ENCODE measurements around the gene SDHAF2. TPM values are rescaled to one million over a fixed set of nuclear protein-coding genes. Genes with fewer than 3 reads are reported as not detected.

SDHAF2 gene
- total and polyA plus RNA-seq, 2 of the 13 experiments (the other 11 are each of a cell fraction or from before 2014, with no cell fraction given) = 44.2 to 70.4 TPM

DNA sequence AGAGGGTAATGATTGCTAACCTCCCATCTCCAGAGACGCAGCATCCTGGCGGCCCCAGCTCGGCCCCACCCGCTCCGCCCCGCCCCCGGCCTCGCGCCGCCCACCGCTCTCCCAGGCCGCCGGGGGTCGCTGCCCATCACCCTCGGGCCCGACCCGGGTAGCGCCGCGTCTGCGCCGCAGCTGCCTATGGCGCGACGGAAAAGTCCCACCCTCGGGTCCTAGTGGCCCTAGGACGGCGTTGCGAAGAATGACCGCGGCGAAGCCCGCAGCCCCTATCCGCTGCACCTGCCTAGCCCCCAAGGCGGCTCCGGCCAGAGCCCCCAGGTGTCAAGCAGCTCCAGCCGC is 606 bp upstream of the SDHAF2 start (continued):
- TF ChIP-seq, protein P1, sequence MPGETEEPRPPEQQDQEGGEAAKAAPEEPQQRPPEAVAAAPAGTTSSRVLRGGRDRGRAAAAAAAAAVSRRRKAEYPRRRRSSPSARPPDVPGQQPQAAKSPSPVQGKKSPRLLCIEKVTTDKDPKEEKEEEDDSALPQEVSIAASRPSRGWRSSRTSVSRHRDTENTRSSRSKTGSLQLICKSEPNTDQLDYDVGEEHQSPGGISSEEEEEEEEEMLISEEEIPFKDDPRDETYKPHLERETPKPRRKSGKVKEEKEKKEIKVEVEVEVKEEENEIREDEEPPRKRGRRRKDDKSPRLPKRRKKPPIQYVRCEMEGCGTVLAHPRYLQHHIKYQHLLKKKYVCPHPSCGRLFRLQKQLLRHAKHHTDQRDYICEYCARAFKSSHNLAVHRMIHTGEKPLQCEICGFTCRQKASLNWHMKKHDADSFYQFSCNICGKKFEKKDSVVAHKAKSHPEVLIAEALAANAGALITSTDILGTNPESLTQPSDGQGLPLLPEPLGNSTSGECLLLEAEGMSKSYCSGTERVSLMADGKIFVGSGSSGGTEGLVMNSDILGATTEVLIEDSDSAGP (CRISPR knock-in tag; IDR thresholded peaks at IDR 0.05; ENCODE audit: borderline replicate concordance) = no peak
- no peak for TF ChIP-seq NCOR1 (IDR thresholded peaks at IDR 0.05; ENCODE audit: borderline replicate concordance, low read length)
- TF ChIP-seq, protein P2, sequence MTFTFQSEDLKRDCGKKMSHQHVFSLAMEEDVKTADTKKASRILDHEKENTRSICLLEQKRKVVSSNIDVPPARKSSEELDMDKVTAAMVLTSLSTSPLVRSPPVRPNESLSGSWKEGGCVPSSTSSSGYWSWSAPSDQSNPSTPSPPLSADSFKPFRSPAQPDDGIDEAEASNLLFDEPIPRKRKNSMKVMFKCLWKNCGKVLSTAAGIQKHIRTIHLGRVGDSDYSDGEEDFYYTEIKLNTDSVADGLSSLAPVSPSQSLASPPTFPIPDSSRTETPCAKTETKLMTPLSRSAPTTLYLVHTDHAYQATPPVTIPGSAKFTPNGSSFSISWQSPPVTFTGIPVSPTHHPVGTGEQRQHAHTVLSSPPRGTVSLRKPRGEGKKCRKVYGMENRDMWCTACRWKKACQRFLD (CRISPR knock-in tag; IDR thresholded peaks at IDR 0.05; ENCODE audit: borderline replicate concordance) = no peak
- no peak for TF ChIP-seq SOX13 (IDR thresholded peaks at IDR 0.05)
- no peak for TF ChIP-seq SOX13 (CRISPR knock-in tag; conservative IDR thresholded peaks at IDR 0.05 in 1 of 2, IDR thresholded peaks at IDR 0.05 in 1 of 2)
- TF ChIP-seq MED8 (CRISPR knock-in tag; IDR thresholded peaks at IDR 0.05; ENCODE audit: insufficient replicate concordance) = no peak
- TF ChIP-seq AHR (CRISPR knock-in tag; IDR thresholded peaks at IDR 0.05) = no peak
- no peak for TF ChIP-seq ZNF850 (CRISPR knock-in tag; conservative IDR thresholded peaks at IDR 0.05)
- TF ChIP-seq, protein P3, sequence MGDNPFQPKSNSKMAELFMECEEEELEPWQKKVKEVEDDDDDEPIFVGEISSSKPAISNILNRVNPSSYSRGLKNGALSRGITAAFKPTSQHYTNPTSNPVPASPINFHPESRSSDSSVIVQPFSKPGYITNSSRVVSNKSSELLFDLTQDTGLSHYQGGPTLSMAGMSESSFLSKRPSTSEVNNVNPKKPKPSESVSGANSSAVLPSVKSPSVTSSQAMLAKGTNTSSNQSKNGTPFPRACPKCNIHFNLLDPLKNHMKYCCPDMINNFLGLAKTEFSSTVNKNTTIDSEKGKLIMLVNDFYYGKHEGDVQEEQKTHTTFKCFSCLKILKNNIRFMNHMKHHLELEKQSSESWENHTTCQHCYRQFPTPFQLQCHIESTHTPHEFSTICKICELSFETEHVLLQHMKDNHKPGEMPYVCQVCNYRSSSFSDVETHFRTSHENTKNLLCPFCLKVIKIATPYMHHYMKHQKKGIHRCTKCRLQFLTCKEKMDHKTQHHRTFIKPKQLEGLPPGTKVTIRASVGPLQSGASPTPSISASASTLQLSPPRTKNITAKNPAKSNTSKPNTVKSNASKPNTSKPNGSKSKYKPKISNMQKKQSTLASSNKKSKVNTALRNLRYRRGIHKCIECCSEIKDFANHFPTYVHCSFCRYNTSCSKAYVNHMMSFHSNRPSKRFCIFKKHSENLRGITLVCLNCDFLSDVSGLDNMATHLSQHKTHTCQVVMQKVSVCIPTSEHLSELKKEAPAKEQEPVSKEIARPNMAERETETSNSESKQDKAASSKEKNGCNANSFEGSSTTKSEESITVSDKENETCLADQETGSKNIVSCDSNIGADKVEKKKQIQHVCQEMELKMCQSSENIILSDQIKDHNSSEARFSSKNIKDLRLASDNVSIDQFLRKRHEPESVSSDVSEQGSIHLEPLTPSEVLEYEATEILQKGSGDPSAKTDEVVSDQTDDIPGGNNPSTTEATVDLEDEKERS (CRISPR knock-in tag; IDR thresholded peaks at IDR 0.05) = no peak
- no peak for TF ChIP-seq DNMT3B (CRISPR knock-in tag; conservative IDR thresholded peaks at IDR 0.05)
- peak; percentile 10; the same call in 1 of the 2 replicates for TF ChIP-seq ZNF672 (CRISPR knock-in tag; IDR thresholded peaks at IDR 0.05)
- TF ChIP-seq CHD4 (IDR thresholded peaks at IDR 0.05; ENCODE audit: borderline replicate concordance, low read length) = no peak
- no peak for TF ChIP-seq ATF7-NPFF (CRISPR knock-in tag; IDR thresholded peaks at IDR 0.05; ENCODE audit: low read depth)
- TF ChIP-seq SP1 (IDR thresholded peaks at IDR 0.05) = no peak
- TF ChIP-seq SP1 (CRISPR knock-in tag; IDR thresholded peaks at IDR 0.05) = peak; percentile 55; the same call in 1 of the 2 replicates
- TF ChIP-seq MTA3 (CRISPR knock-in tag; IDR thresholded peaks at IDR 0.05) = no peak
- TF ChIP-seq, protein P4, sequence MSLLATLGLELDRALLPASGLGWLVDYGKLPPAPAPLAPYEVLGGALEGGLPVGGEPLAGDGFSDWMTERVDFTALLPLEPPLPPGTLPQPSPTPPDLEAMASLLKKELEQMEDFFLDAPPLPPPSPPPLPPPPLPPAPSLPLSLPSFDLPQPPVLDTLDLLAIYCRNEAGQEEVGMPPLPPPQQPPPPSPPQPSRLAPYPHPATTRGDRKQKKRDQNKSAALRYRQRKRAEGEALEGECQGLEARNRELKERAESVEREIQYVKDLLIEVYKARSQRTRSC (CRISPR knock-in tag; IDR thresholded peaks at IDR 0.05; ENCODE audit: low read depth) = no peak
- TF ChIP-seq HNRNPL (IDR thresholded peaks at IDR 0.05; ENCODE audit: low read depth, low read length) = 0 out of 2 replicates have a peak, but pooled peaks have one; percentile 33
- TF ChIP-seq SNAPC2 (CRISPR knock-in tag; IDR thresholded peaks at IDR 0.05) = no peak
- TF ChIP-seq SPEN (CRISPR knock-in tag; IDR thresholded peaks at IDR 0.05; ENCODE audit: low read depth) = no peak
- TF ChIP-seq NFE2L1 (CRISPR knock-in tag; IDR thresholded peaks at IDR 0.05; ENCODE audit: borderline replicate concordance) = no peak
- TF ChIP-seq, protein P5, sequence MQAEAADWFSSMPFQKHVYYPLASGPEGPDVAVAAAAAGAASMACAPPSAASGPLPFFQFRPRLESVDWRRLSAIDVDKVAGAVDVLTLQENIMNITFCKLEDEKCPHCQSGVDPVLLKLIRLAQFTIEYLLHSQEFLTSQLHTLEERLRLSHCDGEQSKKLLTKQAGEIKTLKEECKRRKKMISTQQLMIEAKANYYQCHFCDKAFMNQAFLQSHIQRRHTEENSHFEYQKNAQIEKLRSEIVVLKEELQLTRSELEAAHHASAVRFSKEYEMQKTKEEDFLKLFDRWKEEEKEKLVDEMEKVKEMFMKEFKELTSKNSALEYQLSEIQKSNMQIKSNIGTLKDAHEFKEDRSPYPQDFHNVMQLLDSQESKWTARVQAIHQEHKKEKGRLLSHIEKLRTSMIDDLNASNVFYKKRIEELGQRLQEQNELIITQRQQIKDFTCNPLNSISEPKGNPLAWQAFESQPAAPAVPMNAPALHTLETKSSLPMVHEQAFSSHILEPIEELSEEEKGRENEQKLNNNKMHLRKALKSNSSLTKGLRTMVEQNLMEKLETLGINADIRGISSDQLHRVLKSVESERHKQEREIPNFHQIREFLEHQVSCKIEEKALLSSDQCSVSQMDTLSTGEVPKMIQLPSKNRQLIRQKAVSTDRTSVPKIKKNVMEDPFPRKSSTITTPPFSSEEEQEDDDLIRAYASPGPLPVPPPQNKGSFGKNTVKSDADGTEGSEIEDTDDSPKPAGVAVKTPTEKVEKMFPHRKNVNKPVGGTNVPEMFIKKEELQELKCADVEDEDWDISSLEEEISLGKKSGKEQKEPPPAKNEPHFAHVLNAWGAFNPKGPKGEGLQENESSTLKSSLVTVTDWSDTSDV (CRISPR knock-in tag; IDR thresholded peaks at IDR 0.05) = no peak
- TF ChIP-seq ETV6 (CRISPR knock-in tag; conservative IDR thresholded peaks at IDR 0.05) = no peak
